Panc1 (cell line): ENCODE data around the gene DTNBP1. TPM values are rescaled to one million over a fixed set of nuclear protein-coding genes. Genes with fewer than 3 reads are reported as not detected.

Source experiments
- ATAC-seq: fragments of 200-7000 bp; cut with Tn5 transposase; 2 replicates; pipeline ENCODE4 v1.9.1; 2020; ENCODE audit warnings: mild to moderate bottlenecking, moderate library complexity
- BruUV-seq: library from RNA; stranded (reverse); fragments of 400-500 nt; replicated peaks from 2 replicates; lab custom pipeline; 2021; lab: Mats Ljungman, UMichigan
- CTCF ChIA-PET: fragments of 300-600 bp; sonication (Branson Sonifier 250); formaldehyde crosslinking; loops from one replicate; lab custom pipeline; 2022; ENCODE audit warnings: antibody characterized with exemption; lab: Charles Lee
- POLR2A ChIA-PET: fragments of 300-600 bp; sonication (Branson Sonifier 250); formaldehyde crosslinking; loops from one replicate; lab custom pipeline; 2022; ENCODE audit warnings: antibody characterized with exemption; lab: Charles Lee
- DNase-seq: peaks from one replicate; pipeline ENCODE4 v3.0.0-alpha.2; 2010; ENCODE audit warnings: low read depth, low spot score
- H3K27ac ChIP-seq: 2 replicates; pipeline ENCODE4 v1.5.1; 2011; ENCODE audit warnings: mild to moderate bottlenecking, low read length, inconsistent platforms
- H3K27me3 ChIP-seq: fragments of 200-500 bp; sonication (Bioruptor generic); 2 replicates; pipeline ENCODE4 v1.6.0; 2014; ENCODE audit warnings: low read length, inconsistent platforms; ENCODE audit not compliant: control insufficient read depth, insufficient read depth
- H3K36me3 ChIP-seq: fragments of 200-500 bp; sonication (Bioruptor generic); 2 replicates; pipeline ENCODE4 v1.5.1; 2014; ENCODE audit warnings: inconsistent platforms, mild to moderate bottlenecking, low read length, moderate library complexity; ENCODE audit not compliant: control insufficient read depth, insufficient read depth
- H3K4me1 ChIP-seq: 2 replicates; pipeline ENCODE4 v1.5.1; 2011; ENCODE audit warnings: inconsistent platforms, mild to moderate bottlenecking, low read length, moderate library complexity; ENCODE audit not compliant: control insufficient read depth, insufficient read depth
- H3K4me3 ChIP-seq, 2 experiments: 2 replicates each; pipeline ENCODE4 v1.5.1; 2011 to 2012; ENCODE audit warnings: low read depth in 2 of 2, low read length in 2 of 2, mild to moderate bottlenecking in 2 of 2, inconsistent platforms in 1 of 2, moderate library complexity in 1 of 2
- H3K9me3 ChIP-seq: fragments of 200-500 bp; sonication (Bioruptor generic); 2 replicates; pipeline ENCODE4 v1.5.1; 2014; ENCODE audit warnings: low read depth, mild to moderate bottlenecking, inconsistent platforms, low read length, moderate library complexity; ENCODE audit not compliant: control insufficient read depth, insufficient read depth
- CTCF ChIP-seq: fragments of 450-650 bp; IDR thresholded peaks from 2 replicates; pipeline ENCODE4 v1.5.1; 2017; ENCODE audit warnings: mild to moderate bottlenecking
- POLR2AphosphoS5 ChIP-seq: IDR thresholded peaks from 2 replicates; pipeline ENCODE4 v1.6.1; 2012; ENCODE audit warnings: mild to moderate bottlenecking, low read depth, low read length, moderate library complexity
- SIN3A ChIP-seq: IDR thresholded peaks from 2 replicates; pipeline ENCODE4 v1.6.1; 2012; ENCODE audit warnings: low read depth, mild to moderate bottlenecking, low read length, moderate library complexity, borderline replicate concordance; ENCODE audit not compliant: insufficient read depth
- TCF7L2 ChIP-seq: IDR thresholded peaks from 2 replicates; pipeline ENCODE4 v1.6.1; 2011; ENCODE audit warnings: mild to moderate bottlenecking, low read depth, low read length, inconsistent platforms
- in situ Hi-C: cut with HindIII; loops from 2 replicates; pipeline ENCODE4 v1.10.0; 2016; ENCODE audit warnings: low sequenced_read_pairs, low pct_unique_long_range_greater_than_20kb
- intact Hi-C: fragments of 100-400 bp; cut with micrococcal nuclease; formaldehyde crosslinking; loops from one replicate; pipeline ENCODE4 v1.10.0; 2022; ENCODE audit not compliant: unreplicated experiment
- total RNA-seq: library from RNA; stranded (reverse); gene quantifications from one replicate; pipeline ENCODE4 v1.2.1, GENCODE V29; 2021; ENCODE audit not compliant: unreplicated experiment
- TF ChIP-seq, protein P1 (sequence below), 2 experiments: IDR thresholded peaks; 2 replicates each; pipeline ENCODE4 v1.6.1; 2011 to 2012; ENCODE audit warnings: low read depth in 2 of 2, control low read depth in 1 of 2, low read length in 1 of 2, mild to moderate bottlenecking in 1 of 2, moderate library complexity in 1 of 2; ENCODE audit not compliant: insufficient read depth in 1 of 2

Gene DTNBP1
- total RNA-seq, 1 experiment from 2014 or later = 29.3 TPM

GRCh38 chr6:15547400-15547799, 115.4 kb downstream of the DTNBP1 start:
- Histone ChIP-seq H3K36me3 (no peaks in the 10 kb centered on the region), H3K27ac (no peak overlapping the region), H3K27me3 (no peaks in the 10 kb centered on the region), H3K9me3 (no peaks in the 10 kb centered on the region), H3K4me1 (no peaks in the 10 kb centered on the region), H3K4me3 (no peak overlapping the region)
- no TSS peak for BruUV-seq
- CTCF ChIA-PET = no interaction called here
- DNase-seq = no peak
- intact Hi-C loops = no loop called here
- POLR2A ChIA-PET = no interaction called here
- TF ChIP-seq TCF7L2 = no peak
- no peak for TF ChIP-seq SIN3A
- TF ChIP-seq, protein P1, sequence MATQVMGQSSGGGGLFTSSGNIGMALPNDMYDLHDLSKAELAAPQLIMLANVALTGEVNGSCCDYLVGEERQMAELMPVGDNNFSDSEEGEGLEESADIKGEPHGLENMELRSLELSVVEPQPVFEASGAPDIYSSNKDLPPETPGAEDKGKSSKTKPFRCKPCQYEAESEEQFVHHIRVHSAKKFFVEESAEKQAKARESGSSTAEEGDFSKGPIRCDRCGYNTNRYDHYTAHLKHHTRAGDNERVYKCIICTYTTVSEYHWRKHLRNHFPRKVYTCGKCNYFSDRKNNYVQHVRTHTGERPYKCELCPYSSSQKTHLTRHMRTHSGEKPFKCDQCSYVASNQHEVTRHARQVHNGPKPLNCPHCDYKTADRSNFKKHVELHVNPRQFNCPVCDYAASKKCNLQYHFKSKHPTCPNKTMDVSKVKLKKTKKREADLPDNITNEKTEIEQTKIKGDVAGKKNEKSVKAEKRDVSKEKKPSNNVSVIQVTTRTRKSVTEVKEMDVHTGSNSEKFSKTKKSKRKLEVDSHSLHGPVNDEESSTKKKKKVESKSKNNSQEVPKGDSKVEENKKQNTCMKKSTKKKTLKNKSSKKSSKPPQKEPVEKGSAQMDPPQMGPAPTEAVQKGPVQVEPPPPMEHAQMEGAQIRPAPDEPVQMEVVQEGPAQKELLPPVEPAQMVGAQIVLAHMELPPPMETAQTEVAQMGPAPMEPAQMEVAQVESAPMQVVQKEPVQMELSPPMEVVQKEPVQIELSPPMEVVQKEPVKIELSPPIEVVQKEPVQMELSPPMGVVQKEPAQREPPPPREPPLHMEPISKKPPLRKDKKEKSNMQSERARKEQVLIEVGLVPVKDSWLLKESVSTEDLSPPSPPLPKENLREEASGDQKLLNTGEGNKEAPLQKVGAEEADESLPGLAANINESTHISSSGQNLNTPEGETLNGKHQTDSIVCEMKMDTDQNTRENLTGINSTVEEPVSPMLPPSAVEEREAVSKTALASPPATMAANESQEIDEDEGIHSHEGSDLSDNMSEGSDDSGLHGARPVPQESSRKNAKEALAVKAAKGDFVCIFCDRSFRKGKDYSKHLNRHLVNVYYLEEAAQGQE (IDR thresholded peaks at IDR 0.05; ENCODE audit: insufficient read depth in 1 of 2, low read depth in 2 of 2, low read length in 1 of 2) = no peak
- no peak for TF ChIP-seq CTCF
- TF ChIP-seq POLR2AphosphoS5 = no peak
- in situ Hi-C loops = no loop called here
- no peak for ATAC-seq

DNA sequence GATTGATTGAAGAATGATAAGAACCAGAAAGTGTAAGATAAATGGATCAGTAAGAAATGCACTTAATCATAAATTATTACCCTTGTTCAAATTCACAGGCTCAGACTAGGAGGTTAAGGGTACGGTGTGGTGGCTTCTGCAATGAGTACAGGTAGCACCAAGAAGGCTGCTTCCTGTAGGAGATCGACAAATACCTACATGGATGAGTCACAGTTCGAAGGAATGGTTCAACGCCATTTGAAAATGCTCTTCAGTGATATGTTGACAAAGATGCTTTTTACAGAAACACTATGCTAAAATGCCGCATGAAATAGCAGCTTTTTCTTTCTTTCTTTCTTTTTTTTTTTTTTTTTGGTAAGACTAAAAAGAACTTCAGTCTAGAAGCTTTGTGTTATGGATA, 116.2 kb downstream of the DTNBP1 start:
- TF ChIP-seq, protein P1 (IDR thresholded peaks at IDR 0.05; ENCODE audit: insufficient read depth in 1 of 2, low read depth in 2 of 2, low read length in 1 of 2) = no peak
- TF ChIP-seq SIN3A = no peak
- no peak for TF ChIP-seq TCF7L2

More for the DNA sequence above, 116.2 kb downstream of the DTNBP1 start:
- ATAC-seq = no peak
- no peaks in the 10 kb centered on the region for H3K9me3 ChIP-seq
- H3K4me3 ChIP-seq = no peak overlapping the region
- CTCF ChIA-PET = no interaction called here
- POLR2A ChIA-PET = no interaction called here
- H3K4me1 ChIP-seq = no peaks in the 10 kb centered on the region
- in situ Hi-C loops = no loop called here
- H3K27me3 ChIP-seq = no peaks in the 10 kb centered on the region
- no peak for DNase-seq
- H3K27ac ChIP-seq = no peak overlapping the region
- no TSS peak for BruUV-seq
- H3K36me3 ChIP-seq = no peaks in the 10 kb centered on the region
- intact Hi-C loops = no loop called here
